Measurements from ENCODE around the gene VCX2. TPM values are rescaled to one million over a fixed set of nuclear protein-coding genes. Genes with fewer than 3 reads are reported as not detected.

Gene VCX2
- total and polyA plus RNA-seq, 2 donors (not counting 1 experiment from before 2014, with no cell fraction given): not detected

DNA sequence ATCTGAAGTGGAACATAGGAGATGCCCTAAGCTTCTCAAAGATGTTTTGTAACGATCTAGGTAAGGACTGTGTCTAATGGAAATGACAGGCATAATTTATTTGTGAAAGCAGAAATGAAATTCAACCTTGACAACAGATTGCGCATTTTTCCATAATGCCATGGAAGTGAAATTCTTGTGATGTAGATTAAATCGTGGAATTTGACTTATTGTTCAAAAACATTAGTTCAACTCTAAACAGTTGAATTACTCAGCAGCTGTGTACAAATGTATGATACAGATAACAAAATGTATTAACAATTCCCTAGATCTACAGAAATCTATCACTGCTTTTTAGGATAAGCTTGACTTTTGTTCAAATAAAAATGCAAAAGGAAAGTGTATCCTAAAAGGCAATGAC is 44.4 kb downstream of the VCX2 start:
- Histone ChIP-seq H3K27me3 (ENCODE audit: control insufficient read depth, insufficient read depth, low read length) (no peaks in the 10 kb centered on the region), H3K4me1 (ENCODE audit: control insufficient read depth, extremely low read depth, insufficient read depth, low read length) (no peaks in the 10 kb centered on the region), H4K20me1 (ENCODE audit: control insufficient read depth, extremely low read depth, insufficient read depth, low read length) (no peaks in the 10 kb centered on the region), H3K9ac (ENCODE audit: insufficient read depth, low read length) (no peak overlapping the region), H3K79me2 (ENCODE audit: control insufficient read depth, insufficient read depth, low read length) (no peaks in the 10 kb centered on the region), H3K4me2 (ENCODE audit: extremely low read depth, insufficient read depth, low read length) (no peak overlapping the region), H2AFZ (ENCODE audit: low read length) (no peak overlapping the region), H3K4me3 (replicated peaks in 1 of 4; ENCODE audit: control extremely low read depth in 1 of 4, insufficient read depth in 1 of 4, low read depth in 3 of 4, low read length in 4 of 4) (no peak overlapping the region), H3K27ac (ENCODE audit: insufficient read depth, low read length) (no peak overlapping the region), H3K9me3 (ENCODE audit: control insufficient read depth, insufficient read depth, low read depth, low read length) (no peaks in the 10 kb centered on the region), H3K36me3 (ENCODE audit: control insufficient read depth, insufficient read depth, low read length) (no peaks in the 10 kb centered on the region)
- no peak for DNase-seq (ENCODE audit: low read depth in 2 of 2)
- no peak for TF ChIP-seq EZH2 (IDR thresholded peaks at IDR 0.05; ENCODE audit: low read length, missing control alignments)
- TF ChIP-seq, protein P1, sequence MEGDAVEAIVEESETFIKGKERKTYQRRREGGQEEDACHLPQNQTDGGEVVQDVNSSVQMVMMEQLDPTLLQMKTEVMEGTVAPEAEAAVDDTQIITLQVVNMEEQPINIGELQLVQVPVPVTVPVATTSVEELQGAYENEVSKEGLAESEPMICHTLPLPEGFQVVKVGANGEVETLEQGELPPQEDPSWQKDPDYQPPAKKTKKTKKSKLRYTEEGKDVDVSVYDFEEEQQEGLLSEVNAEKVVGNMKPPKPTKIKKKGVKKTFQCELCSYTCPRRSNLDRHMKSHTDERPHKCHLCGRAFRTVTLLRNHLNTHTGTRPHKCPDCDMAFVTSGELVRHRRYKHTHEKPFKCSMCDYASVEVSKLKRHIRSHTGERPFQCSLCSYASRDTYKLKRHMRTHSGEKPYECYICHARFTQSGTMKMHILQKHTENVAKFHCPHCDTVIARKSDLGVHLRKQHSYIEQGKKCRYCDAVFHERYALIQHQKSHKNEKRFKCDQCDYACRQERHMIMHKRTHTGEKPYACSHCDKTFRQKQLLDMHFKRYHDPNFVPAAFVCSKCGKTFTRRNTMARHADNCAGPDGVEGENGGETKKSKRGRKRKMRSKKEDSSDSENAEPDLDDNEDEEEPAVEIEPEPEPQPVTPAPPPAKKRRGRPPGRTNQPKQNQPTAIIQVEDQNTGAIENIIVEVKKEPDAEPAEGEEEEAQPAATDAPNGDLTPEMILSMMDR (conservative IDR thresholded peaks at IDR 0.05 in 1 of 2, IDR thresholded peaks at IDR 0.05 in 1 of 2; ENCODE audit: low read depth in 1 of 2, low read length in 2 of 2): no peak

DNA sequence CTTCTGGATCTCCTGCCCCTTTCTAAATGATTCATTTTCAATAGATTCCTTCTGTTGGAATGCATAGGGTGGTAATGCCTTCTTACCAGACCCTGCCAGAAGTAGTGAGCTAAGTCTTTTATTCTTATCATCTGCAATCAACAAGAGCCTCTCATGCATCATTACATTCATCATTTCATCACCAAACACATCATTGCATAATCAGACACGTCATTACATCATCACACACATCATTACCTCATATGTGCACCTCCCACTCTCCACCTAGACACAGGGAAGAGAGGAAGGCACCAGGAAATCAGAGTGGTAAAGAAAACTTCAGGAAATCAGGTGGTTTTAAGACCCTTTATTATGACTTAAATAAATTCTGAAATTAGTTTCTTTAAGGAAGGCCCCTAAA is 45.0 kb downstream of the VCX2 start:
- no peak for DNase-seq (ENCODE audit: low read depth in 2 of 2)
- no peak overlapping the region for H2AFZ ChIP-seq (ENCODE audit: low read length)
- H3K36me3 ChIP-seq (ENCODE audit: control insufficient read depth, insufficient read depth, low read length): no peaks in the 10 kb centered on the region
- no peaks in the 10 kb centered on the region for H3K9me3 ChIP-seq (ENCODE audit: control insufficient read depth, insufficient read depth, low read depth, low read length)
- no peak overlapping the region for H3K4me3 ChIP-seq (replicated peaks in 1 of 4; ENCODE audit: control extremely low read depth in 1 of 4, insufficient read depth in 1 of 4, low read depth in 3 of 4, low read length in 4 of 4)
- H3K27ac ChIP-seq (ENCODE audit: insufficient read depth, low read length): no peak overlapping the region
- H4K20me1 ChIP-seq (ENCODE audit: control insufficient read depth, extremely low read depth, insufficient read depth, low read length): no peaks in the 10 kb centered on the region
- no peaks in the 10 kb centered on the region for H3K79me2 ChIP-seq (ENCODE audit: control insufficient read depth, insufficient read depth, low read length)
- no peaks in the 10 kb centered on the region for H3K27me3 ChIP-seq (ENCODE audit: control insufficient read depth, insufficient read depth, low read length)
- no peak overlapping the region for H3K9ac ChIP-seq (ENCODE audit: insufficient read depth, low read length)
- TF ChIP-seq, protein P1 (conservative IDR thresholded peaks at IDR 0.05 in 1 of 2, IDR thresholded peaks at IDR 0.05 in 1 of 2; ENCODE audit: low read depth in 1 of 2, low read length in 2 of 2): no peak
- TF ChIP-seq EZH2 (IDR thresholded peaks at IDR 0.05; ENCODE audit: low read length, missing control alignments): no peak
- H3K4me1 ChIP-seq (ENCODE audit: control insufficient read depth, extremely low read depth, insufficient read depth, low read length): no peaks in the 10 kb centered on the region
- H3K4me2 ChIP-seq (ENCODE audit: extremely low read depth, insufficient read depth, low read length): no peak overlapping the region

DNA sequence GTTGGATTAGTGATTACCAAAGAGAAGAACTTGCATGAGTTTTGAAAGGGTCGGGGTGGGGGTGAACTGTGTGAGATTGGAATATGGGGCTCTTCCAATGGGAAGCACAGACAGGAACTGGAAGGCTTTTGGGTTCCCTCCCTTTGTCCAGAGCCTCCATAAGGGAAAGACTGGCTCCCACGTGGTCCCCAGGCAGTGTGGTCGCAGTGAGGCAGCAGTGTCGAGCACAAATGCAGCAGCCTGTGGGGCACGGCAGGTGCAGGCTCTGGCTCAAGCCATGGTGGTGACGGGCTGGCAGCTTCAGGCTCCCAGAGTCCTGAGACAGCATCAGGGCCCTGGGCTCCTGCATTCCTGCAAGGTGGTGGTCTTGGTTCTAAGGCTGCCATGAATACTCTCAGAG is 45.5 kb downstream of the VCX2 start:
- no peak overlapping the region for H3K4me3 ChIP-seq (replicated peaks in 1 of 4; ENCODE audit: control extremely low read depth in 1 of 4, insufficient read depth in 1 of 4, low read depth in 3 of 4, low read length in 4 of 4)
- H3K4me2 ChIP-seq (ENCODE audit: extremely low read depth, insufficient read depth, low read length): no peak overlapping the region
- no peak overlapping the region for H2AFZ ChIP-seq (ENCODE audit: low read length)
- no peaks in the 10 kb centered on the region for H3K27me3 ChIP-seq (ENCODE audit: control insufficient read depth, insufficient read depth, low read length)
- H3K9ac ChIP-seq (ENCODE audit: insufficient read depth, low read length): no peak overlapping the region
- no peak overlapping the region for H3K27ac ChIP-seq (ENCODE audit: insufficient read depth, low read length)
- H3K36me3 ChIP-seq (ENCODE audit: control insufficient read depth, insufficient read depth, low read length): no peaks in the 10 kb centered on the region
- no peaks in the 10 kb centered on the region for H3K79me2 ChIP-seq (ENCODE audit: control insufficient read depth, insufficient read depth, low read length)
- H4K20me1 ChIP-seq (ENCODE audit: control insufficient read depth, extremely low read depth, insufficient read depth, low read length): no peaks in the 10 kb centered on the region
- H3K4me1 ChIP-seq (ENCODE audit: control insufficient read depth, extremely low read depth, insufficient read depth, low read length): no peaks in the 10 kb centered on the region
- no peak for DNase-seq (ENCODE audit: low read depth in 2 of 2)
- TF ChIP-seq EZH2 (IDR thresholded peaks at IDR 0.05; ENCODE audit: low read length, missing control alignments): no peak
- TF ChIP-seq, protein P1 (conservative IDR thresholded peaks at IDR 0.05 in 1 of 2, IDR thresholded peaks at IDR 0.05 in 1 of 2; ENCODE audit: low read depth in 1 of 2, low read length in 2 of 2): no peak
- no peaks in the 10 kb centered on the region for H3K9me3 ChIP-seq (ENCODE audit: control insufficient read depth, insufficient read depth, low read depth, low read length)
